Stimulated activated CD8-positive, alpha-beta memory T cell treated with anti-CD3 and anti-CD28 coated beads, Interleukin-4, amount 100 ng/mL, for 24 hours (primary cell): ENCODE measurements around the gene RBCK1.

Experiments
- DNase-seq: peaks from one replicate; pipeline ENCODE4 v3.0.0-alpha.2; 2020; ENCODE audit warnings: low read depth

The RBCK1 gene

DNA sequence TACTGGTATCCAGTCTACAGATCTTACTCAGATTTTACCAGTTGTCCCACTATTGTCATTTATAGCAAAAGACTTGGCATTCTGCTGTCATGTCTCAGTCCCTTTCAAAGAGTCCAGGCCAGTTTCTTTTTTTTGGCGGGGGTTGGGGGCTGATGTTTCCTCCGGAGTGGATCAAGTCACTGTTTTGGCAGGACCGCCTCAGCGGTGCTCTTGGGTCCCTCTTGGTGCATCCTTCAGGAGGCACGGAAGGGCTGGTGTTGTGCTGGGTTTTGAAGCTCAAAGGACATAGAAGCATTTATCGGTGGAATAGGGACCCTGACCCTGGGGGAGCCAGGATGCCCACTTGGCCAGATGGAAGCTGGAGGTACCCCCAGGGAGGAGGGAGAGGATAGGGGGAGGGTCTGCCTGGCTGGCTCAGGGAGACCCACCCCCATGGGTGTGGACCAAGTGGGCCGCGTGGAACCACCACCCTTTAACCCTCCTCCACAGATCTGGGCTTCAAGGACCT, 10.8 kb downstream of the RBCK1 start:
- no peak for DNase-seq

DNA sequence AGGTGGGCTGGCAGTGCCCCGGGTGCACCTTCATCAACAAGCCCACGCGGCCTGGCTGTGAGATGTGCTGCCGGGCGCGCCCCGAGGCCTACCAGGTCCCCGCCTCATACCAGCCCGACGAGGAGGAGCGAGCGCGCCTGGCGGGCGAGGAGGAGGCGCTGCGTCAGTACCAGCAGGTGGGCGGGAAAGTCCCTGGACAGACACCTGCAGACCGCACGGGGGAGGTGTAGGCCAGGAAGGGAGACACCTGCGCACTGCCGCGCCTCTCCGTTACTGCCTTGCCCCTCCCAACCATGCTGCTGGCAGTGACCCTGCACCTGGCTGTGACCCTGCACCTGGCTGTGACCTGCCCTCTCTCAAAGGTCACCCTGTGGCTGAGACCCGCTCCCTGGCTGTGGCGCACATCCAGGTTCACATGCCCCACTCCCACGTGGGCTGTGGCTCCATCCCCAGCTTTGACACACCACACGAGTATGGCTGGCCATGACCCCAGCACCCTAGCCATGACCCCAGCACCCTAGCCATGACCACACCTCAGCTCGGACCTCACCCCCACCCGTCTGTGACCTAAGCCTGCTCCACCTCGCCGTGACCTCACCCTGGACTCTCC, 11.6 kb downstream of the RBCK1 start:
- no peak for DNase-seq

DNA sequence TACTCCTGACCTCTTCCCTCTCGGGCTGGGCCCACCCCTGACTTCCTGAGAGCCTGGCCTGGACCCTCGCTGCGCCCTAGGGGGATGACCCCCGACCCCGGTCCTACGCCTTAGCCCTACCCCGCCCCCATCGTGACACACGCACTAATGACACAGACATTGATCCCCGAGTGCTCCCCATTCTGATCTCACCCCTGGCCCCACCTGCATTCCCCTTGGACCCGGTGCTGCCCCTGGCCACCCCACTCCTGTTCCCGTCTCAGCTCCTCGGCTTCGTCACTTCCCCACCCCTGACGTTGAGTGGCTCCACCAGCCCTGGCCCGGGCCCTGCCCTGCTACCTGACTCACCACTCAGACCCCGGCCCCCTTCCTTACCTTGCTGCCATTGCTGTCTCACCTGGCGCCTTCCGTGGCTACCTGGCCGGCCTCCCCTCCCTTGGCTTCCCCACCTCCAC, 12.1 kb downstream of the RBCK1 start:
- DNase-seq: no peak

DNA sequence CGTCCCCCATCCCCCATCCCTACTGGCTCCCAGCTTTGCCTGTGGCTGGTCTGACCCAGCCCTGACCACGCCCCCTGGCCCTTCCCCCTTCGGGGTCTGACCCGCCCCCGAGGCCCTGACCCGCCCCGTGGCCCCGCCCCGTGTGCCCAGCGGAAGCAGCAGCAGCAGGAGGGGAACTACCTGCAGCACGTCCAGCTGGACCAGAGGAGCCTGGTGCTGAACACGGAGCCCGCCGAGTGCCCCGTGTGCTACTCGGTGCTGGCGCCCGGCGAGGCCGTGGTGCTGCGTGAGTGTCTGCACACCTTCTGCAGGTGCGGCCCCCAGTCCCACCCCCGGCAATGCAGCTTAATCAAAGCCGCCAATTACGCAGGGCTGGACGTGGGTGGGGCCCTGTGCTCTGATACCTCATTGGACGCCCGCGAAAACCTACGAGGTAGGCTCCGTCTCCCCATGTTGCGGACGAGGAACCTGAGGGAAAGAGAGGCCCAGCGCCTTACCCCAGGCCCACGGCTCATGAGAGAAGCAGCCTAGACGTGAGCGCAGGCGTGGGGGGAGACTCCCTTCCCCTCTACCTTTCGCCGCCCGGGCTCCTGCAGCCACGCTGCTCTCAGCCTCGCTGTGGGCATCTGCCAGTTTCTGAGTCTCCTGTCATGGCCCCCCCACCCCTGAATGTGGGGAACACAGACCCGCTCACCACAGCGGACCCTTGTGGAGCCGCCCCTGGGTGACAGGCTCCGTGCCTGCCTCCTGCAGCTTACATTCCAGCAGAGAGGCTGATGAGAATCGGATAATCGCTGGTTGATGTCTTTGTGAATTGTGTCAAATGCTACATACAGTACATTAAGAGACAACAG, 12.8 kb downstream of the RBCK1 start:
- DNase-seq: no peak

DNA sequence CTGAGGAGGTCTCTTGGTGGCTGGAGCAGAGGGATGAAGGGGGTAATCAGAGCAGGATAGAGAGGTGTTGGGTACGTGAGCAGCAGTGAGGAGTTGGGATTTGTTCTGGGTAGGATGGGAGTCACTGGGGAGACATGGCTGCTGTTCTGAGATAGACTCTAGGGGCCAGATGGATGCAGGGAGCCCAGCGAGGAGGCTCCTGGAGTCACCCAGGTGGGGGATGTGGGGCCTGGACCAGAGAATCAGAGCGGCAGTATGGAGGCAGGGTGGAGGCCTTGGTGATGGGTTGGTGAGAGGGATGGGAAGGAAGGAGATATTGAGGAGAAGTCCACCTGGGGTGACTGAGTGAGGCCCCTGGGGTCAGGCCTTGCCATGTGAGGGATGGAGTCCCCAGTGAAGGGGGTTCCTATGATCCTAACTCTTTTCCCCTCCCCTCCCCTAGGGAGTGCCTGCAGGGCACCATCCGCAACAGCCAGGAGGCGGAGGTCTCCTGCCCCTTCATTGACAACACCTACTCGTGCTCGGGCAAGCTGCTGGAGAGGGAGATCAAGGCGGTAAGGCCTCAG, 13.7 kb downstream of the RBCK1 start:
- no peak for DNase-seq

DNA sequence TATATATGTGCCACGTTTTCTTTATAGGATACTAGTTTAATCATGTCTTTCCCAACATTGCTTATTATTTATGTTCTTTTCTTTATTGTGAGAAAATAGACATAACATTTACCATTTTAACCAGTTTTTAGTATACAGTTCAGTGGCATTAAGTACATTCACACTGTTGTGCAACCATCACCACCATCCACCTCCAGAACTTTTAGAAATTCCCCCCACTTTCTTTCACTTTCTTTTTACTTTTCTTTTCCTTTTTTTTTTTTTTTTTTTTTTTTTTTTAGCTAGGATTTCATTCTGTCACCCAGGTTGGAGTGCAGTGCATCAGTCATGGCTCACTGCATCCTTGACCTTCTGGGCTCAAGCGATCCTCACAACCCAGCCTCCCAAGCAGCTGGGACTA, 18.5 kb downstream of the RBCK1 start:
- DNase-seq: no peak

DNA sequence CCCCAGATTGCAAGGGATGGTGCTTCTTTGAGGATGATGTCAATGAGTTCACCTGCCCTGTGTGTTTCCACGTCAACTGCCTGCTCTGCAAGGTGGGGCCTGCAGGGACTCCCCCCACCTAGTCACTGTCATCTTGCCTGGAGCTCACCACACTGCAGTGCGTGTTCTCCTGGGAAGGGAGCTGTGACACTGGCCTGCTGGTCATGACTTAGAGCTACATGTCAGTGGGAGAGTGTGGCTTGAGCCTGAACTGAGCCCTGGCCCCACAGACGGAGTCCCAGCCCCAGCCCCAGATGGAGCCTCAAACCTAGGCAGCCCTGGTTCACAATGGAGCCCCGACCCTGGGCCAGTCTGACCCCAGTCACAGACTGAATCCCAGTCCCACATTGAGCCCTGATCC, 19.3 kb downstream of the RBCK1 start:
- DNase-seq: no peak

DNA sequence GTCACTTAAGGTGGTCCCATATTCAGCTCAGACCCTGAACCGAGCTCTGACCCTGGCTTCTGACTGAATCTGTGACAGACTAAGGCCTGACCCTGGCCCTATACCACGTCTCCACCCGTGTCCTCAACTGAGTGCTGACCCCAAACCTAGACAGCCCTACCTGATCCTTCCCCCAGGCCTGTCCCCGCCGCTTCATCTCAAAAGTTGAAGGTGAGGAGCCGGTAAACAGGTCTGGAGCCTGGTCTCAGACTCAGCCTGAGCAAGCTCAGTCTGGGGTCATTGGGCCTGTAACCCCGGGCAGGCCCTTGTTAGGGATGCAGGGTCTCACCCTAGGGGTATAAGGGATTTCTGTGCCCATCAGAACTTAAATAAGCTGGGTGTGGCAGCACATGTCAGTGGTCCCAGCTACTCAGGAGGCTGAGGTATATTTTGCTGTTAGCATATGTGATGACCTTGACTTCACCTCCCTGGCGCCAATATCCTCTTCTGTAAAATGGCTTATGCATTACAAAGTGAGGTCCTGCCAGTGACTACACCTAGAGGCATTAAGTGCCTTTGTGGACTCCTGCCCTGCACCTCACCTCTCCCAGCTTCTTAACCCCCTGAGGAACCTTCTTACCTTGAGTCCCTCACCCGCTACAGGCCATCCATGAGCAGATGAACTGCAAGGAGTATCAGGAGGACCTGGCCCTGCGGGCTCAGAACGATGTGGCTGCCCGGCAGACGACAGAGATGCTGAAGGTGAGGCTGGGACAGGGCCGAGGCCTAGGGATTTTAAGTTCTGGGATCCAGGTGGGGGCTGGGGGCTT, 20.0 kb downstream of the RBCK1 start:
- no peak for DNase-seq

DNA sequence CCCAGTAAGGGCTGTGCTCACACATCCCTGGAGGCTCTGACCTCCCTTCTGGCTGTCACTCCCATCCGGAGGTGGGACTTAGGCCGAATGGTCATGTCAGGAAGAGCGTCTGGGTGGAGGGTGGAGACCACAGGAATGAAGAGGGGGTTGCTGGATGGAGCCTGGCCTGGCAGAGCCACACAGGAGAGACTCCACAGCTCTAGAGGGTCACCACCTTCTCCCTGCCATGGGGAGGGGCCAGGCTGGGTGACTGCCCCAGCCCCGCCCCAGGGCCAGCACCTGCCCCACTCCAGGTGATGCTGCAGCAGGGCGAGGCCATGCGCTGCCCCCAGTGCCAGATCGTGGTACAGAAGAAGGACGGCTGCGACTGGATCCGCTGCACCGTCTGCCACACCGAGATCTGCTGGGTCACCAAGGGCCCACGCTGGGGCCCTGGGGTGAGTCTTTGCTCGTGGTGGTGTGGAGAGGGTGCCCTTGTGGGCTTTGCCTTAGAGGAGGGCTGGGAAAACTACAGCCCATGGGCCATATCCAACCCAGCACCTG, 20.6 kb downstream of the RBCK1 start:
- no peak for DNase-seq

DNA sequence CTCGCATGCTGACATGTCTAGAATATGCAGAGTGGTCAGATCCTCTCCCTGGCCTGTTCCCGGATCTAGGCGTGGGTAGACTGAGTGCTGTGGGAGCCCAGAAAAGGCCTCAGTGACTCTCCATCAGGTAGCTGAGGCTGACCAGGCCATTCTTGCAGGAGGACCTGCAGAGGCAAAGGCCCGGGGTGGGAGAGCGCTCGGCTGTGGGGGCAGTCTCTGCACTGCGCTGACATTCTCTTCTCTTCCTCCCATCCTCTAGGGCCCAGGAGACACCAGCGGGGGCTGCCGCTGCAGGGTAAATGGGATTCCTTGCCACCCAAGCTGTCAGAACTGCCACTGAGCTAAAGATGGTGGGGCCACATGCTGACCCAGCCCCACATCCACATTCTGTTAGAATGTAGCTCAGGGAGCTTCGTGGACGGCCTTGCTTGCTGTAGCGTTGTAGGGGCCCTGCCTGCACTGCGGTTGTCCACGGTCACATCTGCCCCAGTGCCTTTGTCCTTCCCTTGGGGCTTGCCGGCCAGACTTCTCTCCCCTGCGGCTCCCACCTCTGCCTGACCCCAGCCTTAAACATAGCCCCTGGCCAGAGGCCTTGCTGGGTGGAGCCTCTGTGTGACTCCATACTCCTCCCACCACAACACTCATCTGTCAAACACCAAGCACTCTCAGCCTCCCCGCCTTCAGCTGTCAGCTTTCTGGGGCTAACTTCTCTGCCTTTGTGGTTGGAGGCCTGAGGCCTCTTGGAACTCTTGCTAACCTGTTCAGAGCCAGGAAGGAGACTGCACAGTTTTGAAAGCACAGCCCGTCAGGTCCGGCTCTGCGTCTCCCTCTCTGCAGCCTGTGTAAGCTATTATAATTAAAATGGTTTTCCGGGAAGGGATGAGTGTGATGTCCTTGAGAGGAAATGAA, 22.2 kb downstream of the RBCK1 start:
- DNase-seq: no peak

DNA sequence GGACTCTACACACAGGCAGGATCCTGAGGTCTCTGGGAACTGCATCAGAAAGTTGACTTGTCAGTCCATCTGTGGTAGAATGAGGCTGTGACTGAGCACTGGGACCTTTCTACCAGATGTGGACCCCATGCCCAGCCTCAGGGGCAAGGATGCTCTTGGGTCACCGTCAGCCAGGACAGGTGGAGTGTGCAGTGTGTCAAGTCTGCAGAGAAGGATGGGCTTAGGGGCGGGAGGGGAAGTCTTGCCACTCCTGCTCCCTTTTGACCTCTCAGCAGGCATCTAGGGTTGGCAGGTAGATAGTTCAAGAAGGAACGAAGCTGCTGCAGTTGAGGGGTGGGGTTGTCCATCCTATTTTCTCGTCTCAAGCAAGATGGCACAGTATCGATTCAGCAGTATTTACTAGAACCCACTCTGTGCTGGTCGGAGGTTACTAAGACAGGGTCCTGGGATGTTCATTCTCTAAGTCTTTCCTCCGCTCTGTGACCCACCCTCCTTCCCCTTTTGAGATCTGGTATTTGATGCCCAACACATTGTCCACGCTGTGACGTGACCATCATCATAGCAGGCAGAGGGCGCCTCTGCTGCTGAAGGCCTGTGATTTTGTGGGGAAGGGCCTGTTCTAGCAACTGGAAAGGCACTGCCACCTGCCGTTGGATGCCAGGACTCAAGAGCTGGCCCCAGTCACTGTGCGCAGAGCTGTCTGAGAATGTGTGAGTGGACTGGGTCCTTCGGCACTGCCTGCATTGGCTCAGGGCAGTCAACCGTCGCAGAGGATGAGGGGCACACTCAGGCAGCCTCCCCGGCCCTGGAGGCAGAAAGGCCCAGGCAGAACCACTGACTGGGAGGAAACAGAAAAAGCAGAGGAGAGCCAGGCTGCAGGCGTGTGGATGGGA, 23.2 kb downstream of the RBCK1 start:
- no peak for DNase-seq

DNA sequence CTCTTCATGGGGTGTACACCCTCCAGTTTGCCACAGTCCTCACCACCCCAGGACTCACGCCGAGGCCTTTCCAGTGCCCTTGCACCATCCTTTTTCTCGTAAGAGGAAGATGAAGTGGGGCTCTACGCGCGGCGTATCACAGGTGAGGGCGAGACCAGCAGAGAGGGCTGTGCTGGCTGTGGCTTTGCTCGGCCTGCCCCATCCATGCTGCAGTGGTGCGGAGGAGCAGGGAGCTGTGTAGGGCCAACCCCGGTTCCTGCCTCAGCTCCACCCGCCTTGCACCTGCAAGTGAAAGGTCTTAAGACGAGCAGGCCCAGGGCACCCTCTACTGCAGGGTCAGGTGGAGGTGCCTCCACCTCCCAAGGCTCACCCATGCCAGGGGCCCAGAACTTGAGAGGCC, 24.1 kb downstream of the RBCK1 start:
- no peak for DNase-seq

DNA sequence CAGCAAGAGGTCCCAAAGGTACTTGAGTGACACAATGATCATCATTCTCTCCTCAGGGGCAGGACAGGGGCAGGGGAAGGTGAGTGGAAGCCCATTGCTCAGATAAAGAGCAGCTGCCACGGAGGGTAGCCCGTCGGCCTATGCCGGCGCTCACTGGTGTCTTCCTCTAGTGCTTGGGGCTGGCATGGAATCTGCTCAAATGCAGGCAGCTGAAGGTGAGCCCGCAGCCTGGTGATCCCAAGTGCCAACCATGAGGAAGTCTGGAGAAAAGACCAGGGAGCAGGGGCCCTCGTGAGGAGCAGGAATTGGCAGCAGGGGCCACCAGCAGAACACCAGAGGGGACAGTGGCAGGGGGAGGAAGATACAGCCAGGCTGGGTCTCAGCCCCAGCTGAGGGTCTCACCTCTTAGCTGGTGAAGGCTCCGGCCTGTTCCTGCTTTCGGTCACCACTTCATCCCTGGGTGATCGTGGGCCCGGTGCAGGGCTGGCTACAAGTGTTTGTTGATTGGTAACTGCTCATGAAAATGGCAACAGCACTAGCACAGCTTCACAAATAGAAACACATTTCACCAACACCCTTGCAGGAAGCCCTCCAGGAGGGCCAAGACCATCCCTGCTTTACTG, 24.7 kb downstream of the RBCK1 start:
- DNase-seq: no peak

DNA sequence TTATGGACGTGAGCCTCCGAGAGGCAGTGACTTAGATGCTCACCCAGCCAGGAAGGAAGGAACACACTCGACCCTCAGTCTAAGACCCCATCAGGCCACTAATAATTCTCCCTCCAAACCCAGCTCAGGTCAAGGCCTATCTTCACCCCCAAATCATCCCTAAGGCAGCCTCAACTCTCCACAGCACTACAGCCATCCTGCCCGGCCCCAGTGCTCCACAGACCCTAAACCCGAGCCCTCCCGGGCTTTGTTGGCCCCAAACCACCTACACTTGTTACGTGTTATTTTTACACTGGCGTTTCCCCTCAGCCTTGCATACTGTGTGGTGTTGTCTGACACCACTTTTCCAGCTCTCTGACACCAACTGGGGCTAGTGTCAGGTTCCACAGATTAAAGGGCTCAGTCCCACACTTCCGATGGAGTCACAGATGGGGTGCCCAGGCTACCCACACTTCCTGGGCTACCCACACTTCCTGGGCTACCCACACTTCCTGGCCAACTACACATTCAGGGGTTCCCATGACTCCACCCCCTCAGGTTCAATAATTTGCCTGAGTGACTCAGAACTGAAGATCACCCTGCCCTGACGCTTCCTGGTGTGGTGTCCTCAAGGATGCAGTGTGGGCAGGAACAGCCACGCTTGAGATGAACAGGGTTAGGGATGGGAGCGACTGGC, 25.3 kb downstream of the RBCK1 start:
- DNase-seq: peak; percentile 52

DNA sequence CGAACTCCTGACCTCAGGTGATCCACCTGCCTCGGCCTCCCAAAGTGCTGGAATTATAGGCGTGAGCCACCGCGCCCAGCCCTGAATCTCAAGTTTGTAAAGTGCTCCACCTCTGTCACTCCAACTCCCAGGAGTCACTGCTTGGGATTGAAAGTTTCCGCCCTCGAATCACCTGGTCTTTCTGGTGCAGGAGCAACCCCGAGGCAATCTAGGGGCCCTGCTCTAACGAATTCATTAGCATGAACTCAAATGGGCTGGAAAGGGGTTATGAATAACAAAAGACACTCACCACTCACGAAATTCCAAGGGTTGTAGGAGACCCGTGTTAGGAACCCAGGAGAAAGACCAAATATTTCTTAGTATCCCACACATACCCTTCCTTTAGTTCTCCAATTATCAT, 26.1 kb downstream of the RBCK1 start:
- no peak for DNase-seq

DNA sequence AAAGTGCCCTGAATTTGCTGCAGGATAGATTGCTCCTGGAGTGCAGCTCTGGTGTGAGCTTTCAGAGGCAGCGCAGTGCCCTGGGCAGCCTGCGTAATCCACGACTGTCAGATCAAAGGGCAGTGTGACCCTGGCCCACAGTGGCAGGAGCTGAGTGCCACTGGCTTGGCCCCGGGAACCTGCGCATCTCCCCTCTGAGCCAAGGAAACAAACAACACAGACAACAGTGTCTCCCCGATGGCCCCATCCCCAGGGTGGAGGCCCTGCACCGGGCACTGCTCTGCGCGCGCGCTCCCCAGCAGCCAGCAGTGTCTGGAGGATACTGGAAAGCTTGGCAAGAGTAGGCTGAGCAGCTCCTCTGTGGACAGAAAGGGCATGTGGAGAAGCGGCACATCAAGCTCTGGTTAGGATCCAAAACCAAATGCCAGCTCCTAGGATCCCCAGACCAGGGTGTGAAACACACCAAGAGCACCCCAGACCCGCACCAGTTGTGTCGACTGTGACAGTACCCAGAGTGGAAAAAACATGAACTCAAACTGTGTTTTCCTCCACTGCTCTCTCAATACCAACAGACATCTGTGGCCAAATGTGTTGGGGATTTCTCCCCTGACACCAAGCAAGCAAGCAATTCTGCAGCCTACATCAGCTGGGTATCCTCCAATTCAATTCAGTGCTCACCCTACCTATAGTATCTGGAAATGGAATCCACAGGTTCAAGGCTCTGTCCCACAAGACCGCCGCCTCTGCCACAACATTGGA, 26.7 kb downstream of the RBCK1 start:
- no peak for DNase-seq

DNA sequence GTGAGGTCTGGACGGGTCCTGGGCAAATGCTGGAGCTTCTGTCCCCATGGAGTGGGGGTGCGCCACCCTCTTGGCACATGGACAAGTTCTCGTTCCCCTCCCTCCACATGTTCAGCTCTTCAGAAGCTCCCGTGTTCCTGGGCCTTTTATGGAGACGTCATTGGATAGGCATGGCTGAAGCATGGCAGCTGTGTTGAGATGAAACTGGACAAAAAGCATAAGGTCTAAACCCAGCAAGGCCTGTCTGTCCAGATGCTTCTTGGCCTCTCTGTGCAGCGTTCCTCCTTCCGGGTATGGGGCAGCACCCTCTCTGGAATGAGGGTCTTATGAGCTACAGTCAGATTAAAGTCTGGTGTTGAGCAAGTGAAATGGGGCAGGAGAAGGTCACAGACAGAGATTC, 27.5 kb downstream of the RBCK1 start:
- no peak for DNase-seq

DNA sequence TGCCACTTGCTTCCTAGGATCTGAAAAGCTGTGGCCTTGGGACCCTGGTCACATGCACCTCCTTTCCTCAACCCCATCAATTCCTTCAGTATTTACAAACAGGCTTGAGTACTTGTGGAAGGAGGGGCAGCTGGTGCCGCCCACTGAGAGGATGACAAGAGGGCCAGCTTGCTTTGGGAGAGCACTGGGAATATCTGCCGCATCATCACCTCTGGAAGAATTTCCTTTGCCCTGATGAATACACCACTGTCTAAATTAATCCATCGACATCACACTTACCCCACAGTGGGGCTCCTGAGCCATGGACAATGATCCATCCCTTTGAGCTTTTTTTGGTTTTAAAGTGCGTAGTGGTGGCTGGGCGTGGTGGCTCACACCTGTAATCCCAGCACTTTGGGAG, 28.4 kb downstream of the RBCK1 start:
- DNase-seq: no peak
